HUES48 (cell line): ENCODE data around the gene CDH18.

ENCODE experiments used
- H3K27ac ChIP-seq: one replicate; pipeline ENCODE4 v1.7.0; 2013; ENCODE audit warnings: low read depth, low read length, inconsistent platforms
- H3K27me3 ChIP-seq: 2 replicates; pipeline ENCODE4 v1.6.1; 2013; ENCODE audit warnings: mild to moderate bottlenecking, low read length; ENCODE audit not compliant: control insufficient read depth, insufficient read depth
- H3K36me3 ChIP-seq: 2 replicates; pipeline ENCODE4 v1.6.1; 2013; ENCODE audit warnings: low read length; ENCODE audit not compliant: control insufficient read depth, insufficient read depth
- H3K4me1 ChIP-seq: 2 replicates; pipeline ENCODE4 v1.6.1; 2013; ENCODE audit warnings: mild to moderate bottlenecking, low read length; ENCODE audit not compliant: control insufficient read depth, insufficient read depth
- H3K4me3 ChIP-seq: 2 replicates; pipeline ENCODE4 v1.5.1; 2013; ENCODE audit warnings: mild to moderate bottlenecking, low read depth, low read length
- H3K9ac ChIP-seq: 2 replicates; pipeline ENCODE4 v1.6.1; 2013; ENCODE audit warnings: mild to moderate bottlenecking, low read depth, low read length, moderate library complexity
- H3K9me3 ChIP-seq: 2 replicates; pipeline ENCODE4 v1.6.1; 2013; ENCODE audit warnings: low read length; ENCODE audit not compliant: control insufficient read depth, insufficient read depth

The CDH18 gene

GRCh38 chr5:19987612-19988361 lies at the start of gene CDH18:
Gene CDH18 (minus strand): TSS chr5:19988200. CDS start chr5:19838986, 149,214 bp downstream.
- H3K4me3 ChIP-seq: peak within 1 kb of the TSS; percentile 65
- peaks cover 33% of the 10 kb centered on the region for H3K27me3 ChIP-seq
- no peaks in the 10 kb centered on the region for H3K36me3 ChIP-seq
- H3K9ac ChIP-seq: no peak within 1 kb of the TSS; the same call in 1 of the 2 replicates
- no peak within 1 kb of the TSS for H3K27ac ChIP-seq
- 0 out of 2 replicates have a peak, but pooled peaks cover 3% of the 10 kb centered on the region for H3K4me1 ChIP-seq
- H3K9me3 ChIP-seq: no peaks in the 10 kb centered on the region

- H3K9me3 ChIP-seq: no peaks in the 10 kb centered on the region
- no peaks in the 10 kb centered on the region for H3K4me1 ChIP-seq
- no peak overlapping the region for H3K9ac ChIP-seq
- H3K36me3 ChIP-seq: no peaks in the 10 kb centered on the region
- no peak overlapping the region for H3K27ac ChIP-seq
- no peak overlapping the region for H3K4me3 ChIP-seq
- H3K27me3 ChIP-seq: no peaks in the 10 kb centered on the region
Measured at GRCh38 chr5:20034717-20035116, 46.7 kb upstream of the CDH18 start.

GRCh38 chr5:20033881-20034280 lies 45.9 kb upstream of the CDH18 start:
- Histone ChIP-seq H3K9me3 (no peaks in the 10 kb centered on the region), H3K27ac (no peak overlapping the region), H3K27me3 (no peaks in the 10 kb centered on the region), H3K4me3 (no peak overlapping the region), H3K36me3 (no peaks in the 10 kb centered on the region), H3K9ac (no peak overlapping the region), H3K4me1 (no peaks in the 10 kb centered on the region)

GRCh38 chr5:20032896-20033295 lies 44.9 kb upstream of the CDH18 start:
- Histone ChIP-seq H3K36me3 (no peaks in the 10 kb centered on the region), H3K4me3 (no peak overlapping the region), H3K9ac (no peak overlapping the region), H3K27me3 (no peaks in the 10 kb centered on the region), H3K9me3 (no peaks in the 10 kb centered on the region), H3K4me1 (no peaks in the 10 kb centered on the region), H3K27ac (no peak overlapping the region)

GRCh38 chr5:20030125-20030524 lies 42.1 kb upstream of the CDH18 start:
- Histone ChIP-seq H3K27ac (no peak overlapping the region), H3K4me3 (no peak overlapping the region), H3K9me3 (no peaks in the 10 kb centered on the region), H3K4me1 (no peaks in the 10 kb centered on the region), H3K9ac (no peak overlapping the region), H3K36me3 (no peaks in the 10 kb centered on the region), H3K27me3 (no peaks in the 10 kb centered on the region)

GRCh38 chr5:20029266-20029665 lies 41.3 kb upstream of the CDH18 start:
- Histone ChIP-seq H3K27ac (no peak overlapping the region), H3K36me3 (no peaks in the 10 kb centered on the region), H3K4me3 (no peak overlapping the region), H3K27me3 (no peaks in the 10 kb centered on the region), H3K9ac (no peak overlapping the region), H3K9me3 (no peaks in the 10 kb centered on the region), H3K4me1 (no peaks in the 10 kb centered on the region)

- H3K36me3 ChIP-seq: no peaks in the 10 kb centered on the region
- no peaks in the 10 kb centered on the region for H3K4me1 ChIP-seq
- no peak overlapping the region for H3K27ac ChIP-seq
- no peak overlapping the region for H3K9ac ChIP-seq
- H3K4me3 ChIP-seq: no peak overlapping the region
- H3K27me3 ChIP-seq: no peaks in the 10 kb centered on the region
- H3K9me3 ChIP-seq: no peaks in the 10 kb centered on the region
Measured at GRCh38 chr5:20028506-20028905, 40.5 kb upstream of the CDH18 start.

GRCh38 chr5:20023686-20024180 lies 35.7 kb upstream of the CDH18 start:
- Histone ChIP-seq H3K27me3 (no peaks in the 10 kb centered on the region), H3K4me1 (no peaks in the 10 kb centered on the region), H3K4me3 (no peak overlapping the region), H3K27ac (no peak overlapping the region), H3K9me3 (peaks cover 21% of the 10 kb centered on the region), H3K9ac (no peak overlapping the region), H3K36me3 (no peaks in the 10 kb centered on the region)

GRCh38 chr5:20020247-20020646 lies 32.2 kb upstream of the CDH18 start:
- no peaks in the 10 kb centered on the region for H3K27me3 ChIP-seq
- no peak overlapping the region for H3K4me3 ChIP-seq
- H3K4me1 ChIP-seq: no peaks in the 10 kb centered on the region
- H3K9ac ChIP-seq: no peak overlapping the region
- H3K27ac ChIP-seq: no peak overlapping the region
- H3K36me3 ChIP-seq: no peaks in the 10 kb centered on the region
- H3K9me3 ChIP-seq: peaks cover 21% of the 10 kb centered on the region

- Histone ChIP-seq H3K36me3 (no peaks in the 10 kb centered on the region), H3K9ac (no peak overlapping the region), H3K4me3 (no peak overlapping the region), H3K9me3 (peaks cover 23% of the 10 kb centered on the region), H3K27me3 (no peaks in the 10 kb centered on the region), H3K27ac (no peak overlapping the region), H3K4me1 (no peaks in the 10 kb centered on the region)
Measured at GRCh38 chr5:20017021-20017420, 29.0 kb upstream of the CDH18 start.

- no peaks in the 10 kb centered on the region for H3K9me3 ChIP-seq
- H3K27me3 ChIP-seq: no peaks in the 10 kb centered on the region
- no peaks in the 10 kb centered on the region for H3K36me3 ChIP-seq
- H3K9ac ChIP-seq: no peak overlapping the region
- H3K27ac ChIP-seq: no peak overlapping the region
- H3K4me3 ChIP-seq: no peak overlapping the region
- H3K4me1 ChIP-seq: no peaks in the 10 kb centered on the region
Measured at GRCh38 chr5:20000416-20000815, 12.4 kb upstream of the CDH18 start.
